Neuronal stem cell (in vitro differentiated cells): ENCODE results near the gene HOXB13.

Experiments
- DNase-seq: peaks from one replicate; pipeline ENCODE4 v3.0.0-alpha.2; 2013; ENCODE audit warnings: low spot score
- H2AFZ ChIP-seq: one replicate; pipeline ENCODE4 v1.6.1; 2013; ENCODE audit warnings: mild to moderate bottlenecking, low read length, inconsistent platforms
- H2AK5ac ChIP-seq: 2 replicates; pipeline ENCODE4 v1.6.1; 2013; ENCODE audit warnings: low read depth, mild to moderate bottlenecking, inconsistent platforms, low read length, moderate library complexity, mixed read lengths
- H2BK120ac ChIP-seq: 2 replicates; pipeline ENCODE4 v1.6.1; 2013; ENCODE audit warnings: low read depth, mild to moderate bottlenecking, inconsistent platforms, low read length, moderate library complexity, mixed read lengths
- H2BK12ac ChIP-seq: one replicate; pipeline ENCODE4 v1.6.1; 2013; ENCODE audit warnings: low read length, inconsistent platforms
- H2BK15ac ChIP-seq: 2 replicates; pipeline ENCODE4 v1.6.1; 2013; ENCODE audit warnings: mild to moderate bottlenecking, low read length, inconsistent platforms, mixed read lengths
- H2BK5ac ChIP-seq: one replicate; pipeline ENCODE4 v1.6.1; 2013; ENCODE audit warnings: inconsistent platforms, mild to moderate bottlenecking, low read length, moderate library complexity
- H3K14ac ChIP-seq: one replicate; pipeline ENCODE4 v1.6.1; 2013; ENCODE audit warnings: low read length, inconsistent platforms
- H3K18ac ChIP-seq: 2 replicates; pipeline ENCODE4 v1.6.1; 2013; ENCODE audit warnings: low read length, inconsistent platforms
- H3K23ac ChIP-seq: 2 replicates; pipeline ENCODE4 v1.6.1; 2013; ENCODE audit warnings: low read depth, mild to moderate bottlenecking, mixed read lengths, low read length, inconsistent platforms; ENCODE audit not compliant: poor library complexity
- H3K27ac ChIP-seq: replicated peaks from 3 replicates; pipeline ENCODE4 v1.5.1; 2013; ENCODE audit warnings: low read length, inconsistent platforms
- H3K27me3 ChIP-seq, 3 experiments: 2 replicates each; pipeline ENCODE4 v1.6.1; 2013; ENCODE audit warnings: low read length in 3 of 3, mild to moderate bottlenecking in 2 of 3, inconsistent platforms in 1 of 3, low read depth in 1 of 3, mixed read lengths in 1 of 3, moderate library complexity in 1 of 3; ENCODE audit not compliant: control insufficient read depth in 3 of 3, insufficient read depth in 3 of 3
- H3K36me3 ChIP-seq, 2 donors: replicated peaks in 1 of 2; 2 replicates each; pipeline ENCODE4 v1.6.1; 2013; ENCODE audit warnings: low read length in 2 of 2; ENCODE audit not compliant: control insufficient read depth in 2 of 2, insufficient read depth in 2 of 2
- H3K4ac ChIP-seq: 2 replicates; pipeline ENCODE4 v1.6.1; 2013; ENCODE audit warnings: inconsistent platforms, mild to moderate bottlenecking, low read length, moderate library complexity
- H3K4me1 ChIP-seq, 2 donors: 1 replicate in 1 of 2; 2 replicates in 1 of 2; pipeline ENCODE4 v1.6.1; 2013; ENCODE audit warnings: low read length in 2 of 2, low read depth in 1 of 2; ENCODE audit not compliant: control insufficient read depth in 2 of 2, insufficient read depth in 1 of 2
- H3K4me2 ChIP-seq: one replicate; pipeline ENCODE4 v1.6.1; 2013; ENCODE audit warnings: mild to moderate bottlenecking, low read length, inconsistent platforms; ENCODE audit not compliant: insufficient read depth, poor library complexity, severe bottlenecking
- H3K4me3 ChIP-seq, 2 donors: 2 replicates each; pipeline ENCODE4 v1.5.1; 2013; ENCODE audit warnings: low read length in 2 of 2, mild to moderate bottlenecking in 2 of 2, inconsistent platforms in 1 of 2, moderate library complexity in 1 of 2
- H3K79me1 ChIP-seq: one replicate; pipeline ENCODE4 v1.6.1; 2013; ENCODE audit warnings: low read depth, mild to moderate bottlenecking, inconsistent platforms, low read length, moderate library complexity
- H3K9ac ChIP-seq: one replicate; pipeline ENCODE4 v1.6.1; 2013; ENCODE audit warnings: mild to moderate bottlenecking, low read depth, low read length, inconsistent platforms; ENCODE audit not compliant: poor library complexity
- H3K9me3 ChIP-seq, 2 donors: replicated peaks in 1 of 2; 2 replicates each; pipeline versions ENCODE3 to v1.6.1; 2013; ENCODE audit warnings: low read length in 2 of 2, mild to moderate bottlenecking in 2 of 2, inconsistent platforms in 1 of 2, low read depth in 1 of 2, mixed read lengths in 1 of 2, moderate library complexity in 1 of 2; ENCODE audit not compliant: control insufficient read depth in 2 of 2, insufficient read depth in 1 of 2
- H4K8ac ChIP-seq: one replicate; pipeline ENCODE4 v1.6.1; 2013; ENCODE audit warnings: low read depth, mild to moderate bottlenecking, inconsistent platforms, low read length, moderate library complexity
- H4K91ac ChIP-seq: one replicate; pipeline ENCODE4 v1.6.1; 2013; ENCODE audit warnings: low read length, low read depth, mild to moderate bottlenecking, inconsistent platforms; ENCODE audit not compliant: poor library complexity
- WGBS, 2 donors: extraction: QIAGEN DNeasy Blood & Tissue Kit; methylation state at CpG; one replicate each; pipeline ENCODE4 v1.1.7; 2013; ENCODE audit warnings: missing lambda C conversion rate in 2 of 2, mixed read lengths in 1 of 2; ENCODE audit not compliant: insufficient read length in 2 of 2, insufficient replicate concordance in 1 of 2; ENCODE audit errors: extremely low coverage in 2 of 2; 5-methylcytosine and 5-hydroxymethylcytosine counted together

The HOXB13 gene

GRCh38 chr17:48754500-48755261, 26.1 kb upstream of the HOXB13 start:
- H4K91ac ChIP-seq, result no peak overlapping the region
- H3K4me3 ChIP-seq, result no peak overlapping the region
- H3K27ac ChIP-seq, result no peak overlapping the region
- no peak overlapping the region for H3K23ac ChIP-seq
- no peak overlapping the region for H3K14ac ChIP-seq
- no peak overlapping the region for H2BK12ac ChIP-seq
- no peak overlapping the region for H2BK15ac ChIP-seq
- no peaks in the 10 kb centered on the region for H3K36me3 ChIP-seq
- H3K9ac ChIP-seq, result no peak overlapping the region
- no peaks in the 10 kb centered on the region for H3K4me1 ChIP-seq
- H3K9me3 ChIP-seq, result peaks cover 0 to 2% of the 10 kb centered on the region in 2 donors
- no peak overlapping the region for H2BK5ac ChIP-seq
- H3K79me1 ChIP-seq, result no peaks in the 10 kb centered on the region
- H2AFZ ChIP-seq, result peak overlapping the region; percentile 53
- H2AK5ac ChIP-seq, result no peak overlapping the region
- H3K27me3 ChIP-seq, result peaks cover 40 to 95% (median 91%) of the 10 kb centered on the region in 3 experiments
- no CpG with 5 or more reads among the region's 52 CpGs for WGBS, 2 donors
- no peak for DNase-seq
- no peak overlapping the region for H3K4me2 ChIP-seq
- H3K18ac ChIP-seq, result no peak overlapping the region
- no peak overlapping the region for H4K8ac ChIP-seq
- no peak overlapping the region for H3K4ac ChIP-seq
- H2BK120ac ChIP-seq, result no peak overlapping the region

GRCh38 chr17:48753794-48754499, 25.4 kb upstream of the HOXB13 start:
- no peak overlapping the region for H3K27ac ChIP-seq
- DNase-seq, result no peak
- no peak overlapping the region for H2BK120ac ChIP-seq
- H2BK5ac ChIP-seq, result no peak overlapping the region
- no peak overlapping the region for H2BK15ac ChIP-seq
- no peak overlapping the region for H3K18ac ChIP-seq
- no peak overlapping the region for H4K8ac ChIP-seq
- H2AK5ac ChIP-seq, result no peak overlapping the region
- no peak overlapping the region for H4K91ac ChIP-seq
- H3K4me2 ChIP-seq, result no peak overlapping the region
- no CpG with 5 or more reads among the region's 22 CpGs for WGBS, 2 donors
- H3K4ac ChIP-seq, result no peak overlapping the region
- H3K36me3 ChIP-seq, result no peaks in the 10 kb centered on the region
- H3K79me1 ChIP-seq, result no peaks in the 10 kb centered on the region
- no peaks in the 10 kb centered on the region for H3K4me1 ChIP-seq
- H3K27me3 ChIP-seq, result peaks cover 44 to 96% (median 93%) of the 10 kb centered on the region in 3 experiments
- no peak overlapping the region for H2BK12ac ChIP-seq
- H3K23ac ChIP-seq, result no peak overlapping the region
- H3K14ac ChIP-seq, result no peak overlapping the region
- no peak overlapping the region for H3K9ac ChIP-seq
- H3K4me3 ChIP-seq, result no peak overlapping the region
- H2AFZ ChIP-seq, result no peak overlapping the region
- H3K9me3 ChIP-seq, result peaks cover 2 to 3% of the 10 kb centered on the region in 2 donors

DNA sequence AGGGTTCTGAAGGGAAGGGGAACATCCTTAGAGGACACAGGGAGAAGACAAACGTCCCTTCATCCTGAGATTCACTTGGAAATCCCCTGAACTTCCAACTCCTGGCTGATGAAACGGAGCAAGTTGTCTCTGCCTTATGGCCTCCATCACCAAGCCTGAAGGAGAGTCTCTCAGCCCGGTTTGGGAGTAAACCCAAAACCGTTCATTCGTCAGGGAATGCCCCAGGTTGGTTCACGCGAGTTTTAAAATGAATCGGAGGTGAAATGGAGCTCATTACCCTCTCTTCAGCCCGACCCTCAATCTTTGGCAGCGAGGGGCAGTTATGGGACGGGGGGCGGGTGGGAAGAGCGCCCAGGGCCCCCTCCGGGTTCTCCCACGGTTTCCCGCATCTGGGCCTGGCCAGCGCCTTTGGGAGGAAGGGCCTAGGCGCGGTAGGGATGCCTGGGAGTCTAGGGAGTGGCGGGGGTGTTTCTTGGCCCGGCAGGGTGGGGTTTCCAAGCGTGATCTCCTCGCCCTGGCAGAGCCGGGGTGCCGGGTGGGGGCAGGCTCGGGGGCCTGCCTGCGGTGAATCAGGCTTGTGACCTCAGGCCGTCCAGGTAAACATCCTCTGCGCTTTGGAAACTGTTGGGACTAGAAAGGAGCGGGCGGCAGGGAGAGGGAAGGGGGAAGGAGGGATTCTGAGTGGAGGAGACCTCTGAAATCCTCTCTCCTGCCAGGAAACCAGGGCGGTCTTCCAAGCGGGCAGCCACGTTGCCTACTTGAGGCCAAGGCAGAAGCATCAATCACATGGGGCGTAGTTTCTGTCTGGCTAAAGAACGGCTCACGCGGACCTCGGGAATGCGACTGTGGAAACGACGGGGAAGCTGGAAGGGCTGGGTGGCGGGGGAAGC, 24.1 kb upstream of the HOXB13 start:
- H2AK5ac ChIP-seq, result no peak overlapping the region
- no peak overlapping the region for H2BK12ac ChIP-seq
- no peaks in the 10 kb centered on the region for H3K36me3 ChIP-seq
- H3K9ac ChIP-seq, result no peak overlapping the region
- H3K27ac ChIP-seq, result no peak overlapping the region
- no peak overlapping the region for H3K4me2 ChIP-seq
- no peak overlapping the region for H2BK5ac ChIP-seq
- H3K18ac ChIP-seq, result no peak overlapping the region
- H3K4ac ChIP-seq, result no peak overlapping the region
- no peak overlapping the region for H2BK120ac ChIP-seq
- H3K79me1 ChIP-seq, result no peaks in the 10 kb centered on the region
- no peaks in the 10 kb centered on the region for H3K4me1 ChIP-seq
- no peak overlapping the region for H3K4me3 ChIP-seq
- H3K23ac ChIP-seq, result no peak overlapping the region
- H2BK15ac ChIP-seq, result no peak overlapping the region
- H3K9me3 ChIP-seq, result peaks cover 2 to 7% of the 10 kb centered on the region in 2 donors
- no peak for DNase-seq
- H4K91ac ChIP-seq, result no peak overlapping the region
- H3K27me3 ChIP-seq, result peaks cover 47 to 98% (median 91%) of the 10 kb centered on the region in 3 experiments
- H2AFZ ChIP-seq, result peak overlapping the region; percentile 13
- no CpG with 5 or more reads among the region's 43 CpGs for WGBS, 2 donors
- H3K14ac ChIP-seq, result no peak overlapping the region
- no peak overlapping the region for H4K8ac ChIP-seq
